ENCODE measurements around the gene ROR1.

DNA sequence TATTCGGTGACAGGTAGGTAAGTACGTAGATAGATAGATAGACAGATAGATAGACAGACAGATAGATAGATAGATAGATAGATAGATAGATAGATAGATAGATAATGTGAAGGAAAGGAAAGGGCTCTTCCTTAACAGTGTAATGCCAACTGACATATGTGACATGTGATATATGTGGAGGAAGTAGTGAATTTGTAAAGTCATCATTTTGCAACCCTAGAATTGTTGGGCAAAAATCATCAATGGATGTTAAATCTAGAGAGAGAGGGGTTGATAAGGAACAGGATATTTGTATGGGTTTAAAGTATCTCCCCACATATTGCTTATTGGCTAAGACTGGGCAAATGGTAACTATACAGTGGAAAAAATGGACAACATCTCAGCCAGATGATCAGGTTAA is 166.6 kb downstream of the ROR1 start:
- TF ChIP-seq FOSL1 (IDR thresholded peaks at IDR 0.05; ENCODE audit: low read depth): no peak
- TF ChIP-seq CEBPB (IDR thresholded peaks at IDR 0.05; ENCODE audit: low read depth): no peak
- no peak for TF ChIP-seq CTCF (IDR thresholded peaks at IDR 0.05 in 2 of 3, conservative IDR thresholded peaks at IDR 0.05 in 1 of 3; ENCODE audit: borderline replicate concordance in 1 of 3, insufficient read depth in 1 of 3, low read depth in 2 of 3, low read length in 2 of 3)
- no peak for TF ChIP-seq EZH2 (IDR thresholded peaks at IDR 0.05)
- no peak for TF ChIP-seq EGR1 (IDR thresholded peaks at IDR 0.05; ENCODE audit: low read depth)
- no peak for TF ChIP-seq POLR2A (IDR thresholded peaks at IDR 0.05; ENCODE audit: borderline replicate concordance, extremely low read depth, insufficient read depth, insufficient read length)
- TF ChIP-seq ELF1 (IDR thresholded peaks at IDR 0.05; ENCODE audit: borderline replicate concordance, low read depth): no peak
- no peak for TF ChIP-seq EZH2phosphoT487 (IDR thresholded peaks at IDR 0.05; ENCODE audit: borderline replicate concordance)
- no peak for TF ChIP-seq POLR2AphosphoS5 (IDR thresholded peaks at IDR 0.05; ENCODE audit: low read depth, low read length)
- no peak for TF ChIP-seq SP1 (IDR thresholded peaks at IDR 0.05; ENCODE audit: low read depth)

Data from HCT116 (cell line).